ENCODE data around the gene EXOC5.

Gene EXOC5, protein sequence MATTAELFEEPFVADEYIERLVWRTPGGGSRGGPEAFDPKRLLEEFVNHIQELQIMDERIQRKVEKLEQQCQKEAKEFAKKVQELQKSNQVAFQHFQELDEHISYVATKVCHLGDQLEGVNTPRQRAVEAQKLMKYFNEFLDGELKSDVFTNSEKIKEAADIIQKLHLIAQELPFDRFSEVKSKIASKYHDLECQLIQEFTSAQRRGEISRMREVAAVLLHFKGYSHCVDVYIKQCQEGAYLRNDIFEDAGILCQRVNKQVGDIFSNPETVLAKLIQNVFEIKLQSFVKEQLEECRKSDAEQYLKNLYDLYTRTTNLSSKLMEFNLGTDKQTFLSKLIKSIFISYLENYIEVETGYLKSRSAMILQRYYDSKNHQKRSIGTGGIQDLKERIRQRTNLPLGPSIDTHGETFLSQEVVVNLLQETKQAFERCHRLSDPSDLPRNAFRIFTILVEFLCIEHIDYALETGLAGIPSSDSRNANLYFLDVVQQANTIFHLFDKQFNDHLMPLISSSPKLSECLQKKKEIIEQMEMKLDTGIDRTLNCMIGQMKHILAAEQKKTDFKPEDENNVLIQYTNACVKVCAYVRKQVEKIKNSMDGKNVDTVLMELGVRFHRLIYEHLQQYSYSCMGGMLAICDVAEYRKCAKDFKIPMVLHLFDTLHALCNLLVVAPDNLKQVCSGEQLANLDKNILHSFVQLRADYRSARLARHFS

DNA sequence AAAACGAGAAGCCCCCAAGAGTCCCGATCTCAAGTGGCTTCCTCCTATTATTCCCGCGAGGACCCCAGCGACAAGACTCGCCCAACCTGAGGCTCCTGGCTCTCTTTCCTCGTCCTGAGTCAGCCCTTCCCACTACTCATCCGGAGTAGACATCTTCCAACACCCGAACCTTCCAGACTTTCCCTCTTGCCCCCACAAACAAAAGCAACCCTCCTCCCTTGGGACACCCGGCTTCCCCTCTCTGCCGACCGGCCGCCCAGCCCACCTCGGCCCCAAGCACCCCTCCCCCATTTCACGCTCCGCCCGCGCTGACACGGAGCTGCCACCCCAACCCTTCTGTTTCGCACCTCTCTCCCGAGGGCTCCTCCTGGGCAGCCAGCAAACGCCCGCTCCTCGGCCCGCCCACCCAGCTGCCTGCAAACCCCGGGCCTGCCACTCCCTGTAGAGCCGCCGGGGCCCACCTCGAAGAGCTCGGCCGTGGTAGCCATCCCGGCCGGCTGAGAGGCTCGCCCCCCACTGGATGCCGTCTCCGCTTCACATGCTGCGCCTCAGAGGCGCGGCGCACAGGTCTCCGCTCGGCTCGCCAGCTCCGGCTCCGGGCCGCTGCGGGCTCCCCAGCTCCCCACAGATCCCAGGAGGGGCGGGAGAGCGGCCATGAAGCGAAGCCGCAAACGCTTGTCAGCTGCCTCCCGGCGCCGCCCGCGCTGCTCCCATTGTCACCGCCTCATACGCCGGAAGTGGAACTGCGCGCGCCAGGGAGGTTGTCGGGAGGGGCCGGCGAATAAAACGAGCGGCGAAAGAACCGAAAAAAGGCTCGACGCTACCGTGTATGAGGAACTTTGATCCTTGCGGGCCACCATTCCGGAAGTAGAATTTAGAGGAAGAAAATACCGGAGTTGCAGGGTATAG, at the start of gene EXOC5, which contains the start of gene AP5M1:
Gene EXOC5, minus strand, starts transcription at position 745 of the 909 bp plus-strand sequence. Its CDS starts 257 bp downstream, at position 488.
Gene AP5M1, plus strand, starts transcription at position 811 of the 909 bp plus-strand sequence. CDS start 344 bp downstream, outside the sequence.
- DNase-seq: peak; percentile 81

DNA sequence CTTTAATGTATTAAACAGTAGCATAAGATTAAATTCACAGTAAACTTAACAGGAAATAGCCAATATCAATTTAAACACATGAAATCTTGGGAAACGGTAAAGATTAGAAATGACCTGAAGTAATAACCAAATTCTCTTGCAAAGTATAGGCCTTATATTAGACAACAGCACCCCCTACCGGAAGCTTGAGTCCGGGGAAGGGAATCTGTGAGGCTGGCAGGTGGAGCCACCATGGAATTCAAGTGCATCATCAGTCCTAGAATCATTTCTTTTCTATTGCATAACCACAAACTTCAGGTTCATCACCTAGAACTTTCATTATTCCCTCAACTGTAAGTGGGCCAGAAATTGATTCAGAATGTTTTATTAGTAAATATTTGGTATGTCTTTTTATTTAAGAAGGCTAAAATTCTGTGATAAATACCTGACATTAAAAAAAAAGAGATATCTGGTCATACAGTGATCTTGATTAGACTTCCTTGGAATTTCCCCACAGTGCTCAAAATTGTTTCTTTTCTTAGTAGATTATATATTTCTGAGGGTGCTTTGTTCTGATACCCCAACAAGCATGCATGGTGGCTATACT, 48.6 kb upstream of the EXOC5 start:
- DNase-seq: peak; percentile 48

DNA sequence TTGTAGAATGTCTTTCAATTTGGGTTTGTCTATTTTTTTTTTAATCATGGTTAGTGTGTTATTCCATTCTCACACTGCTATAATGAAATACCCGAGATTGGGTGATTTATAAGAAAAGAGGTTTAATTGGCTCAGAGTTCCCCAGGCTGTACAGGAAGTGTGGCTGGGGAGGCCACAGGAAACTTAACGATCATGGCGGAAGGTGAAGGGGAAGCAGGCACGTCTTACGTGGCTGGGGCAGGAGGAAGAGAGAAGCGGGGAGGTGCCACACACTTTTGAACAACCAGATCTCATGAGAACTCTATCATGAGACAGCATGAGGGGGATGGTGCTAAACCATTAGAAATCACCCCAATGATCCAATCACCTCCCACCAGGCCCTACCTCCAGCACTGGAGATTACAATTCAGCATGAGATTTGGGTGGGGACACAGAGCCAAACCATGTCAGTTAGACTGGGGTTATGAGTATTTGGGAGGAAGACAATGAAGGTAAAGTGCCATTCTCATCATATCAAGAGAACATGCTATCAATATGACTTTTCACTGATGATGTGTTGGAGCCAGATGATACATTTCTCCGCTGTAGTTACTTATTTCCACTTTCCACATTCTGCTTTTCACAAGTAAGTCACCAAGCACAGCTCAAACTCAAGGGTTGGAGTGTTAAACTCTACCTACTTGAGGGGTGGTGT, 45.8 kb upstream of the EXOC5 start:
- DNase-seq: no peak

DNA sequence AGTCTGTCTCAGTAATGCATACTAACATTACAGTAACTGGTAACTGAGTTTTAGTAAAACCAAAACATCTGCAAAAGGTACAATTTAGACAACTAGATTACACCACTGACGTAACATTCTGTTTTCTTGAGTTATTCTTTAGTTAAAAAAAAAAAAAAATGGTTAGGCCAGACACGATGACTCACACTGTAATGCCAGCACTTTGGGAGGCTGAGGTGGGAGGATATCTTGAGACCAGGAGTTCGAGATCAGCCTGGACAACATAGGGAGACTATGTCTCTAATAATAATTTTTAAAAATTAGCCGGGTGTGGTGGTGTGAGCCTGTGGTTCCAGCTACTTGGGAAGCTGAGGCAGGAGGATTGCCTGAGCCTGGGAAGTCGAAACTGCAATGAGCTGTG, 34.2 kb upstream of the EXOC5 start:
- no peak for DNase-seq

DNA sequence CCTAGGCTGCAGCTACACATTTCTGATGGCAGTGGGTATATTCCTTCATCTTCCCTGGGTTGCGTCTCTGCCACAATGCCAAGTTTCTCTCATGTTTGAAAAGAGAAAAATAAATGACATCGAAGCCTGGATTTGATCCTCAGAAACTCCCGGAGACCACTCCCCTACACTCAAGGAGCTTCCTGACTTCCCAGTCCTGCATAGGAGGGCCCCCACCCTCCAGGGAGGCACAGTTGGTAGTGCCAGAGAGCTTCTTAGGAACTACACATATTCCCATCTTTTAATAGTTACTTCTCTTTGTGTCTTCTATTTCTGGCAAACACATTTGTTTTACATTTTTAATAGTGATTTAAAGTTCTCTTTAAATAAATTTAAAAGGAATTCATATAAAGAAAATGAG, 30.8 kb upstream of the EXOC5 start:
- DNase-seq: no peak

DNA sequence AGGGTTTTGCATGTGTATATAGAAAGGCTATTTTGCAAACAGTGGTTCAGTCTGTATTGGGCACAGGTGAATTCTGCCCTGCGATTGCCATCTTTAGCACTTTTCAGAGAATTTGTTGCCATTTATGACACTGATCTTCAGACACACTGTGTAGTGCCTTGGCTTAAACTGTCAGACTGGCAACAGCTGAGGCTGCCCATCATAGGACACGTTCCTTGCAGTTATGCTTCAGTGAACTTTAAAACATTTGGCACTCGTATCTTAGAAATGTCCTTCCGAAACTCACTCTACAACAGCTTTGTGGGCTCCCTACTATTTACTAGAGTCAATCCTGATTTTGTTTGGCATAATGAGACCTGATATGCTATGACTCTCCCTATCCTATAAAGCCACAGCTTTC, 29.1 kb upstream of the EXOC5 start:
- no peak for DNase-seq

DNA sequence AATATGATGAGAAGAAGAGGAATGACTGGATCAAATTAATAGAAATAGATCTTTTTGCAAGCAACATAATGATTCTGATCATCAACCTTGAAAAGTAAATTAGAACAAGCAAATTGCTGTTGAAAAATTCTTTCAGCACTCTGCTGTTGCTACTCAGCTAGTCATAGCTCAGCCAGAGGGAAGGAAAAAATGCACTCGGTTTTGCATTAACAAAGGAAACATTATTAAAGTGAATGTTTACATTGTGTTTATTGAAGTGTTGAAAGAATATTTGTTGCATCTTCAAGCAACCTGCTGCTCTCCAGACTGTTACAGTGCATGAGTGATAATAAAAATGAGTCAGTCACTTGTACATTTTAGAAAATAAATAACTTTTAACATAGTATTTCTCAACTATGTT, 26.5 kb upstream of the EXOC5 start:
- DNase-seq: no peak

DNA sequence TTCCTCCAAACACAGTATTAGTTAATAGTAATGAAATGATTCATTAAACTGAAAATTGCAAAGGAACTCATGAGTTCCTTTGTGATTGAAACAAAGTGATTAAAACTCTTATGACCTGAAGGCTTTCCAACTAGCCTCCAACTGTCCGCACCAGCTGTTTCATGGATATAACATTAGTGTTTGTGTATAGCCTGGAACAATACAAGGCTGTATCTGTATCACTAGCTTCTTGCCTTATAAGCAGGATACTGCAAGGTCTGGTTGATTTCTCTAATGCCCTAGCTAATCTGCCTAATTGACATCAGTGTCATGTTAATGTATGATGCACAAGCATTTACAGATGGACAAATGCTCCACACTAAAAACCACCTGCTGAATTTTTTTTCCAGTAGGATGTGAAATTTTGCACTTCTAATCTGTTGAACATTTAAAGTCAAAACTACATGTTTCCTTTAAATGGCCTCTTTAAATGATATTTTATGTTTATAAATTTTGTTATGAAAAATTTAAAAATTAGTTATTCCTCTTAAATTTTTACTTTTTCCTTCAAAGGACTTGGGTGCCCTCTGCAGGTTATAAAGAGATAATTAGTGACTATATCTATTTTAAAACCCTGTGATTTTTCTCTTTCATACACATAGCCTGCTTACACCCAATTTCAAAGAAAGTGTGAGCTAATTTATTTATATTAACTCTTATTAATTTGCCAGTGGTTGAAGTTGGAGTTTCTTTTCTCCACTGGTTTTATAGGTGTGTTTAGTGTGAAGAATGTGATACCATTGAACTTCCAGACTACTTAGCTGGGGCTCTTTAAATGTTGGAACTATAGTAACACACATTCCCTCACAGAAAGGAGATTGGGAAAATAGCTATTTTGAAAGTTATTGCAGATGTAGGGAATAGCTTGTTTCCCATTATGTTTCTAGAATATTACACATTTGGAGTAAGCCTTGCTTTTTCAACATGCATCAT, 25.4 kb upstream of the EXOC5 start:
- DNase-seq: no peak

DNA sequence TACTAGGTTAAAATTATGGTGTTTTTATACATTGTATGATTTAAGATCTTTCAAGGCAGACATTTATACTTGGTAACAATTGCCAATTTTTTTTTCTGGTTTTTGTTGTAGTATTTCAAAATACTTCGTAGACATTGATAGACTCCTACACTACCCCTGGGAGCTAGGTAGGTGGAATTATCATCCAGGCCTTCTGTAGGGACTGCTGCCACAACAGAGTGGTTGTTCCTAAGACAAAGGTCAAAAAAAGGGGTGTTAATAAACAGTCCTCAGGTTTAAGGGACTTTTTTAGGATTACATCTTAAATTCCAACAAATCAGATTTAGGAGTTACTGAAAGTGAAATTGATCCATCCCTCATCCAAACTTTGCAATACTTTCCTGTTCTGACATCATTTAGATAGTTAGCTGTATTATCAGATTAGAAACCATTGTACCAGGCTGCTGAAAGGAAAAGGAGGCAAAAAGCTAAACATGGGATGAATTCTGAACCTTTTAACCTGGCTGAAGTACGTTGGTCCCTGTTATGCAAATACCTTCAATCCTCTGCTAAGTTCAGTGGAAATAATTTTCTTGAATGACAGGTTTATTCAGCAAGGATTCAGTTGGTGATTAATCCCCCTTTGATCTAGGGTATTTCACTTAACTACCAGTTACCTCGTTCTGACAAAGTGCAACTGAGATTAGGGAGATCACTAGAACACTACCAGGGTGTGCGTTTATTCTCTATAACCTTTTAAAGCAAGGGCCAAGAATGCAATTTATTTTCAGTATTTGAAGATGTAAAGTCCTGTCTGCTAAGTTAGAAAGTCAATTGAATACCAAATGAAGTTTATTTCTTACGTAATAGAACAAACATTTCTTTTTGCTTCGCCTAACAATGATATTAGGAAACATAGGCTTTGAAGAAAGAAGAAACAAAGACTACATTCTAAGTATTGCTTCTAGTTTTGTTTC, 23.3 kb upstream of the EXOC5 start:
- DNase-seq: no peak

DNA sequence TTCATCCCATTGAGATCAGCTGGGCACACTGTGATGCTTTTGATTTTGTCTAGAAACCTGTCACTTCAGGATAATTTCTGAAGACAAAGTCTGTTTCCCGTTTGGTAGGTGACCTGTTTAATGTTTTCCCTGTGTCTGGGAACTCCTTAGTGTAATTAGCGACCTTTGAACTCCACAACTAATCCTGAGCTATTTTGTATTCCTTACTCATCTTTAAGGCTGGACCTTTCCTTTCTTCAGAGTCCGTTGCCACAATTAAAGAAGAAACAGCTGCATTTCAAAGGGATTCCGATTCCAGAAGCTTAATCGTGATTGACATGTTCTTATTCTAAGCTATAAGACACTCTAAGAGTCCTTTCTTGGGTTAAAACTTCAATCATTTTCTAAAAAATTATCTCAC, 22.0 kb upstream of the EXOC5 start:
- DNase-seq: no peak

DNA sequence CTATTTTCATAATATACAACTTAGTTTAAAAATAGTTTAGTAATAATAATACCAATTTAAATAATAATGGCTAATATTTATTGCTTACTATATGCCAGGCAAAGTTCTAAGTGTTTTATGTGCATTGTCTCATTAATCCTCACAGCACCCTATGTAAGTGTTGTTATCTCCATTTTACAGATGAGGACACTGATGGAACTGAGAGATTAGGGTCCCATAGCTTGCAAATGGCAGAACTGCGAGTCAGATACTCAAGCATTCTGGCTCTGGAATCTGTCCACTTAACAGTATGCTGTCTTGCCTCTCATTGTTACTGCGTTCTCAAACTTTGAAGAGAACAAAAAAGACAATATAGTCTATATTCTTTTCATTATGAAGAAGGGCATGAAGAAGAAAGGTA, 19.0 kb upstream of the EXOC5 start:
- DNase-seq: no peak

DNA sequence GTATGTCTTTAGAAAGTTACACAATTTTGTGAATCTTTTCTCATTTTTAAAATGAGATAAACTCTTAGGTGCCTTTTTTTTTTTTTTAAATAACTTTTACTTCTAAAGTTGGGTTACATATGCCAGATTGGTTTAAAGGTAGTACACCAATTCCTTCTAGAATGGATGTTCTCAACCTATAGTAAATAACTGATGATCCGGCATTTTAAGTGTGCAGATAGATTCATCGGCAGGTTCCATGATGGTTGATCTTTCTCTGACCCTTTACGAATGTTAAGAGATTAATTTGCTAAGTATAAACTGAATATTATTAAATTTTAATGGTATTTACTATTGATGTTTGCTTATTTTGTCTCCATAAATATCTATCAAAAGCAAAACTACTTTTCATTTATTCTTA, 8.4 kb upstream of the EXOC5 start:
- no peak for DNase-seq

DNA sequence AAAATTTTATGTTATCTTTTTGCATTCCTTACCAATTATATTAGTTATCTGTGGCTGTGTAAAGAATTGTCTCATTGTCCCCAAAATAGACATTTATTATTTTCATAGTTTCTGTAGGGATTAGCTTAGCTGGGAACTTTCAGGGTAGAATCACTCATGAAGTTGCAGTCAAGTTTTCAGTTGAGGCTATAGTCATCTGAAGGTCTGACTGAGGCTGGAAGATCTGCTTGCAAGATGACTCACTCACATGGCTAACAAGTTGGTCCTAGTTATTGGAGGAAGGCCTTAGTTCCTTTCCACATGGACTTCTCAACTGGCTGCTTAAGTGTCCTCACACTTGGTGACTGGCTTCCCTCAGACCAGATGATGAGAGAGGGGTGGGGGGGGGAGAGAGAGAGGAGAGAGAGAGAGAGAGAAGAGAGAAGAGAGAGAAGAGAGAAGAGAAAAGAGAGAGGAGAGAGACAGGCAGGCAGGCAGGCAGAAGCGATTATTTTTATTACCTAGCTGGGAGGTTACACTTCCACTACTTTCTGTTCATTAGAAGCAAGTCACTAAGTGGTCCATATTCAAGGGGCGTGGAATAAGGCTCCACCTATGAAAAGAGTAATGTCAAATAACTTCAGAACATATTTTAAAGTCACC, 6.4 kb upstream of the EXOC5 start:
- DNase-seq: no peak

DNA sequence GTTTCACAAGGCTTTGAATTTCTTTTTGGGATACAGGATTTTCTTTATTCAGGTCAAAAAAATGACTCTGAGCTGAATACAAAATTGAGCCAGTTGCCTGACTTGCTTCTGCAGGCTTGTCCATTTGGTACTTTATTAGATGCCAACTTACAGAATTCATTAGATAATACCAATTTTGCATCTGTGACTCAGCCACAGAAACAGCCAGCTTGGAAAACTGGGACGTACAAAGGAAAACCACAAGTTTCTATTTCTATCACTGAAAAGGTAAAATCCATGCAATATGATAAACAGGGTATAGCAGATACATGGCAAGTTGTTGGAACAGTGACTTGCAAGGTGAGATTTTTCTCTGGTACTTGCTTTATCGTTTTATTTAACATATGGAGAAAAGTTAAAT, 5.8 kb upstream of the EXOC5 start:
- no peak for DNase-seq

DNA sequence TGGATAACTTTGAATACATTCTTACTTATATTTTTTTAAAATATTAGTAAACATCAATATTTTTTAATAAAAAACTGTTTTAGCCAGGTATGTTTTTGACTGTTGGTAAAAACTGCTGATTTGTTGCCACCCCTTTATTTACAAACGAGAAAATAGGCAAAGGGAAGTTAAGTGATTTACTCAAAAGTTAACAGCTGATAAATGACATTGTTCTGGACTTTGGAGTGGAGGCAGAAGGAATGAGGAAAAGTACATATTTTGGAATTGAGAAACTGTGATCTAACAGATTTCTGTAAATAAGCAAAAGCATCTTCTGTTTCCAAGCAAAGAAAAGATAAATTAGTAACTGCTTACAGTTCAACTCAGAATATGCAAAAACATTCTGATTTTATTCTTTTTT, 4.5 kb upstream of the EXOC5 start:
- no peak for DNase-seq

DNA sequence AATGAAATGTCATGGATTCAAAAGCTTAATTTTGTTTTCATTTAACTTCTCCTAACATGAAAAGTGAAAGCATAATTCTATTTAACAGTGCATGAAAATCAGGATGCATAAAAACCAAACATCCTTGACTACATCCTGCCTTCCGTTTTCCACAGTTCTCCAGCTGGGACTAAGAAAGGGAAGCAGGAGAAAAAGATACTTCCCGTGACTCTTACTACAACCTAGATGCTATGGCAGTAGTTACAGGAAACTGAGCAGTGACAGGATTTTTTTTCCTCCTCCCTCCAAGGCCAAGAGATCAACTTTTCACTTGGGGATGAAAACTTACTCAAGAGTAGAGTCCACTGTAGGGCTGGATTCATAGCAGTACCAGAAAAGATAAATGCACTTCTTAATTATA, 2.6 kb downstream of the EXOC5 start:
- no peak for DNase-seq

DNA sequence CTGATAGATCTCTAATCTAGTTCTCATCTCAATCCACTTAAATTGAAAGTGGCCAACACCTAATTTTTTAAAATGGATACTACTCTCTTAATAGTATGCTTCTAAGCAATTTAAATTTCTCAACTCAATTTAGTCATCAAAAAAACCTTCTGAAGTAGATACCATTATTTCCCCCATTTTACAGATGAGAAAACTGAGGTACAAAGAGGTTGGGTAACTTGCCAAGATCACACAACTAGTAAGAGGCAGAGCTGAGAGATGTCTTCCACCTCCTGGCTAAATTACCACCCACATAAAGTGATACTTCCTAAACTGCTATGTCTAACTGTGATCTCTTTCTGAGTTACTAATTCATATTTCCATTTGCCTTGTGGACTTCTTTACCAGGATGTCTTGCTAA, 6.6 kb downstream of the EXOC5 start:
- DNase-seq: no peak

DNA sequence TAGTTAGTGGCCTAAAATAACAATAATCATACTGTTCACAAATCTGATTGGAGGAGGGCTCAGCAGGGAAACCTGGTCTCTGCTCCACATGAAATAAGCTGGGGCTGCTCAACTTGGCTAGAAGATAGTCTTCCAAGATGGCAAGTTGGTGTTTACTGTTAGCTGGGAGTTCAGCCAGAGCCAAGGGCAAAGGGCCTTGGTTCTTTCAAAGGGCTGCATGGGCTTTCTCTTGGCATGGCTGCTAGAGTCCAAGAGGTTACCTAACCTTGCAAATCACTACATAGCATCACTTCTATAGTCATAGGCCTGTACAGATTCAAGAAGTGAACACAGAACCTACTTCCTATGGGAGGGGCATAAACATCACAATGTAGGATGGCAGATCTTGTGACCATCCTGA, 7.1 kb downstream of the EXOC5 start:
- no peak for DNase-seq

DNA sequence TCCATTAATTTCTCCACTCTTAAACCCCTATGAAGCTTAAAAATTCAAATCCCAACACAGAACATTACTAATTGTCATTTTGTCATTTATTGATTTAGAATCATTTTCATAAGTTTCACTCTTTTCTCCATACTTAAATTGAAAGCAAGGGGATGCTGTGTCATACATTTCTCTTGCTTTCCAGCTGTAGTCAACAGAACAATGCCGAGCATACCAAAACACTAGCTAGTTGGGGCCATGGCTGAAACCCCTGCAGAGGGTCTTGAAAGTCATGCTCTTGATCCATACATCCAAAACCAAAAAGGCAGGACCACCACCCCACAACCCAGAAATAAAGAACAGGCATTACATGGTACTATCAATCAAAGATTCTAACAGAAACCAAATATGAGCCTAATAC, 9.0 kb downstream of the EXOC5 start:
- DNase-seq: no peak
